ENCODE measurements around the gene CORO2A.
A peak's percentile ranks its signal among the peaks of the same experiment; 100 is the strongest.

CORO2A gene

DNA sequence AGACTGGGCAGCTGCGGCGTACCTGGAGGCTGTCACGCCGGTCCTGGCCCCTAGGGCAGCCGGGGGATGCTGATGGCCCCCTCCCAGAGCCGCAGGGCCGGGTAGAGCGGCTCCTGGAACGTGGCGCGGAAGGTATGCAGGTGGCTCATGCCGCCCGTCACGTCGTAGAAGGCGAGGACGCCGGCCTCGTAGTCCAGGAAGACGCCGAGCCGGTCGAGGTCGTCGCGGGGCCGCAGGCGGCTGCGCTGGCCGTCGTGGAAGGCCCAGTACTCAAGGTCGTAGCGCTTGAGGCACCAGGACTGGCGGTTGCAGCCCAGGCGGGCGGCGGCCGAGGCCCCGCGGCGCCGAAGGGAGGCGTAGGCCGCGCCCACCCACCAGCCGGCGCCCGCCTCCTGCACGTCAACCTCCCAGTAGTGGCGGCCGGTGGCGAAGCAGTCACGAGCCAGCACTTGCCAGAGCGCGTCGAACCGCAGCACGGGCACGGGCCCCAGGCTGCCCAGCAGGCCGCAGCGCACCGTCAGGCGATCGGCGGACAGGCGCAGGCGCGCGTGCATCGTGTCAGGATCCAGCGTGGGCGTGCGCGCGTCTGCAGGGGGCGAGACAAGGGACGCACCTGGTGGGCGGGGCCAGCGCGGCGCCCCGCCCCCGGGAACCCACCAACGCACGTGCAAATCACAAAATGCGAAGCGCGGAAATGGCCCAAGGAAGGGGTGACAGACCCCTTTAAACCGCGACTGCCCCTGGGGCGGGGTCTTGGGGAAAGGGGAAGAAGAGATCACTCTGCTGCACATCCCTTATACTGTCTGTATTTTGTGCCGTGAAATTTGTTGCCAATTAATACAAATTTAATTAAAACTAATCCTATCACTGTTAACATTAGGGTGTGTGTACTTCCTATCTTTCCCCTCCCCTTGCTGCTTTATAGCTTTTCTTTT, 104.8 kb downstream of the CORO2A start:
- H3K4me2 ChIP-seq (ENCODE audit: low read length), result peak overlapping the region; percentile 91

DNA sequence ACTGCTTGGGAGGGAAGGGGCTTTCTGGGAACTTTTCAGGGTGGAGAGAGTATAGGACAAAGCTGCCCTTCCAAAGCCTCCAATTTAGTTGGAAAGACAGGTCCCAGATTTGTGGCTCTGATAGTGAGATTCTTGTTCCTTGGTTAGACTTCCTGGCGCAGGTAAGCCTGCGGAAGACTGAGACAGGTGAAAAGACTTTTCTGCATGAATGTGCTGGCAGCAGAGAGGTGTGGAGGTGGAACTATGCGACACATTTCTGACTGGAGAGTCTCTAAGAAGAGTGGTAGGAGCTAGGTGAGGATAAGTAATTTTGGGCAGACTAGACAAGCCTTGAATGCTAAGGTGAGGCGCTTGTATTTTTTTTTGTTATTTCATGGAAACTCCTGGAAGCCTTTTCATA, 106.0 kb downstream of the CORO2A start:
- Histone ChIP-seq H3F3A (ENCODE audit: insufficient read depth, low read length) (peaks cover 6% of the 10 kb centered on the region; the same call in 1 of the 2 replicates), H3K9ac (ENCODE audit: low read length) (peak overlapping the region; percentile 85), H3K36me3 (ENCODE audit: insufficient read depth, low read length) (peaks cover 32% of the 10 kb centered on the region; the same call in 1 of the 2 replicates), H3K4me1 (ENCODE audit: insufficient read depth, low read length, severe bottlenecking) (peaks cover 35% of the 10 kb centered on the region), H2AFZ (ENCODE audit: low read length) (no peak overlapping the region), H3K27me3 (ENCODE audit: insufficient read depth, low read length) (no peaks in the 10 kb centered on the region), H3K4me2 (ENCODE audit: low read length) (peak overlapping the region; percentile 91), H4K20me1 (ENCODE audit: insufficient read depth, low read length) (no peaks in the 10 kb centered on the region), H3K9me2 (ENCODE audit: low read depth, low read length) (no peaks in the 10 kb centered on the region), H3K9me3 (ENCODE audit: low read length) (no peaks in the 10 kb centered on the region), H3K27ac (ENCODE audit: low read depth, low read length, poor library complexity, severe bottlenecking) (peak overlapping the region; percentile 81), H3K79me2 (ENCODE audit: insufficient read depth, low read length) (no peaks in the 10 kb centered on the region), H3K4me3 (ENCODE audit: low read depth, low read length, poor library complexity, severe bottlenecking) (peak overlapping the region; percentile 80)
- TF ChIP-seq, protein P1, sequence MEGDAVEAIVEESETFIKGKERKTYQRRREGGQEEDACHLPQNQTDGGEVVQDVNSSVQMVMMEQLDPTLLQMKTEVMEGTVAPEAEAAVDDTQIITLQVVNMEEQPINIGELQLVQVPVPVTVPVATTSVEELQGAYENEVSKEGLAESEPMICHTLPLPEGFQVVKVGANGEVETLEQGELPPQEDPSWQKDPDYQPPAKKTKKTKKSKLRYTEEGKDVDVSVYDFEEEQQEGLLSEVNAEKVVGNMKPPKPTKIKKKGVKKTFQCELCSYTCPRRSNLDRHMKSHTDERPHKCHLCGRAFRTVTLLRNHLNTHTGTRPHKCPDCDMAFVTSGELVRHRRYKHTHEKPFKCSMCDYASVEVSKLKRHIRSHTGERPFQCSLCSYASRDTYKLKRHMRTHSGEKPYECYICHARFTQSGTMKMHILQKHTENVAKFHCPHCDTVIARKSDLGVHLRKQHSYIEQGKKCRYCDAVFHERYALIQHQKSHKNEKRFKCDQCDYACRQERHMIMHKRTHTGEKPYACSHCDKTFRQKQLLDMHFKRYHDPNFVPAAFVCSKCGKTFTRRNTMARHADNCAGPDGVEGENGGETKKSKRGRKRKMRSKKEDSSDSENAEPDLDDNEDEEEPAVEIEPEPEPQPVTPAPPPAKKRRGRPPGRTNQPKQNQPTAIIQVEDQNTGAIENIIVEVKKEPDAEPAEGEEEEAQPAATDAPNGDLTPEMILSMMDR (IDR thresholded peaks at IDR 0.05; ENCODE audit: low read length), result no peak
- TF ChIP-seq EZH2 (IDR thresholded peaks at IDR 0.05; ENCODE audit: borderline replicate concordance, low read length), result no peak

More for the DNA sequence above, 104.8 kb downstream of the CORO2A start:
- Histone ChIP-seq H3K9me2 (ENCODE audit: low read depth, low read length) (no peaks in the 10 kb centered on the region), H3K79me2 (ENCODE audit: insufficient read depth, low read length) (no peaks in the 10 kb centered on the region), H3K9ac (ENCODE audit: low read length) (peak overlapping the region; percentile 85), H3K4me1 (ENCODE audit: insufficient read depth, low read length, severe bottlenecking) (peaks cover 35% of the 10 kb centered on the region), H2AFZ (ENCODE audit: low read length) (no peak overlapping the region), H3K27me3 (ENCODE audit: insufficient read depth, low read length) (no peaks in the 10 kb centered on the region), H4K20me1 (ENCODE audit: insufficient read depth, low read length) (no peaks in the 10 kb centered on the region), H3K27ac (ENCODE audit: low read depth, low read length, poor library complexity, severe bottlenecking) (peak overlapping the region; percentile 81), H3F3A (ENCODE audit: insufficient read depth, low read length) (peaks cover 6% of the 10 kb centered on the region; the same call in 1 of the 2 replicates), H3K9me3 (ENCODE audit: low read length) (no peaks in the 10 kb centered on the region), H3K36me3 (ENCODE audit: insufficient read depth, low read length) (peaks cover 19% of the 10 kb centered on the region; the same call in 1 of the 2 replicates), H3K4me3 (ENCODE audit: low read depth, low read length, poor library complexity, severe bottlenecking) (peak overlapping the region; percentile 80)
- TF ChIP-seq EZH2 (IDR thresholded peaks at IDR 0.05; ENCODE audit: borderline replicate concordance, low read length), result no peak
- TF ChIP-seq, protein P1 (IDR thresholded peaks at IDR 0.05; ENCODE audit: low read length), result no peak

DNA sequence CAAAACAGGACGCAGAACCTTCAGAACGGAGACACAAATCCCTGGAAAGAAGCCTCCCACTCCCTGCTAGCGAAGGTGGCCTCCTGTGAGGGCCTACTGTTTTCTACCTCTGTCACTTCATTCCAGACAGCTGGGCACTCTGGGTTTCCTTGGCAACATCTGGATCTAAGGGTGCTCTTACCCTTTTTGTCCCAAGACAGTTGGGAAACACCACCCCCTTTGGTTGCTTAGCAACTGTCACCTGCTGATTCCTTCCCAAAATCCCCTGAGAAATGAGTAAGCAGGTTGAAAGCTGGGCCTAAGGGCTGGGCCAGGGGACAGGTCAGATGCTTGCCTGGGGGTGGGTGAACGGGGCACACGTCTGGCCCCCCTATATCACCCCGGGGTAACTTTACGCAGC, 106.5 kb downstream of the CORO2A start:
- H4K20me1 ChIP-seq (ENCODE audit: insufficient read depth, low read length), result no peaks in the 10 kb centered on the region
- peak overlapping the region; percentile 85; the same call in 1 of the 2 replicates for H3K9ac ChIP-seq (ENCODE audit: low read length)
- peak overlapping the region; percentile 91 for H3K4me2 ChIP-seq (ENCODE audit: low read length)
- H3K27me3 ChIP-seq (ENCODE audit: insufficient read depth, low read length), result no peaks in the 10 kb centered on the region
- H3K79me2 ChIP-seq (ENCODE audit: insufficient read depth, low read length), result no peaks in the 10 kb centered on the region
- H3K4me1 ChIP-seq (ENCODE audit: insufficient read depth, low read length, severe bottlenecking), result peaks cover 35% of the 10 kb centered on the region
- H3K36me3 ChIP-seq (ENCODE audit: insufficient read depth, low read length), result peaks cover 37% of the 10 kb centered on the region; the same call in 1 of the 2 replicates
- peaks cover 6% of the 10 kb centered on the region; the same call in 1 of the 2 replicates for H3F3A ChIP-seq (ENCODE audit: insufficient read depth, low read length)
- H3K9me3 ChIP-seq (ENCODE audit: low read length), result no peaks in the 10 kb centered on the region
- H3K9me2 ChIP-seq (ENCODE audit: low read depth, low read length), result no peaks in the 10 kb centered on the region
- TF ChIP-seq, protein P1 (IDR thresholded peaks at IDR 0.05; ENCODE audit: low read length), result no peak
- TF ChIP-seq EZH2 (IDR thresholded peaks at IDR 0.05; ENCODE audit: borderline replicate concordance, low read length), result no peak
- H2AFZ ChIP-seq (ENCODE audit: low read length), result no peak overlapping the region
- peak overlapping the region; percentile 81 for H3K27ac ChIP-seq (ENCODE audit: low read depth, low read length, poor library complexity, severe bottlenecking)
- H3K4me3 ChIP-seq (ENCODE audit: low read depth, low read length, poor library complexity, severe bottlenecking), result peak overlapping the region; percentile 80
